GM12872 (cell line): Measurements from ENCODE around the gene FATE1.

Experiments used
- TF ChIP-seq, protein P1 (sequence below): IDR thresholded peaks from 3 replicates; pipeline ENCODE4 v1.5.1; 2011; ENCODE audit warnings: low read depth, mild to moderate bottlenecking, low read length, moderate library complexity; ENCODE audit not compliant: insufficient read depth

The FATE1 gene

GRCh38 chrX:151723156-151723760 is 7.4 kb downstream of the FATE1 start:
- TF ChIP-seq, protein P1, sequence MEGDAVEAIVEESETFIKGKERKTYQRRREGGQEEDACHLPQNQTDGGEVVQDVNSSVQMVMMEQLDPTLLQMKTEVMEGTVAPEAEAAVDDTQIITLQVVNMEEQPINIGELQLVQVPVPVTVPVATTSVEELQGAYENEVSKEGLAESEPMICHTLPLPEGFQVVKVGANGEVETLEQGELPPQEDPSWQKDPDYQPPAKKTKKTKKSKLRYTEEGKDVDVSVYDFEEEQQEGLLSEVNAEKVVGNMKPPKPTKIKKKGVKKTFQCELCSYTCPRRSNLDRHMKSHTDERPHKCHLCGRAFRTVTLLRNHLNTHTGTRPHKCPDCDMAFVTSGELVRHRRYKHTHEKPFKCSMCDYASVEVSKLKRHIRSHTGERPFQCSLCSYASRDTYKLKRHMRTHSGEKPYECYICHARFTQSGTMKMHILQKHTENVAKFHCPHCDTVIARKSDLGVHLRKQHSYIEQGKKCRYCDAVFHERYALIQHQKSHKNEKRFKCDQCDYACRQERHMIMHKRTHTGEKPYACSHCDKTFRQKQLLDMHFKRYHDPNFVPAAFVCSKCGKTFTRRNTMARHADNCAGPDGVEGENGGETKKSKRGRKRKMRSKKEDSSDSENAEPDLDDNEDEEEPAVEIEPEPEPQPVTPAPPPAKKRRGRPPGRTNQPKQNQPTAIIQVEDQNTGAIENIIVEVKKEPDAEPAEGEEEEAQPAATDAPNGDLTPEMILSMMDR = no peak

GRCh38 chrX:151724563-151725337 is 8.9 kb downstream of the FATE1 start:
- TF ChIP-seq, protein P1 = no peak

GRCh38 chrX:151725338-151725614 is 9.4 kb downstream of the FATE1 start:
- TF ChIP-seq, protein P1 = no peak

GRCh38 chrX:151726751-151727150 is 10.9 kb downstream of the FATE1 start:
- TF ChIP-seq, protein P1 = no peak

- TF ChIP-seq, protein P1 = no peak
These were observed 11.5 kb downstream of the FATE1 start for GRCh38 chrX:151727346-151727745.

DNA sequence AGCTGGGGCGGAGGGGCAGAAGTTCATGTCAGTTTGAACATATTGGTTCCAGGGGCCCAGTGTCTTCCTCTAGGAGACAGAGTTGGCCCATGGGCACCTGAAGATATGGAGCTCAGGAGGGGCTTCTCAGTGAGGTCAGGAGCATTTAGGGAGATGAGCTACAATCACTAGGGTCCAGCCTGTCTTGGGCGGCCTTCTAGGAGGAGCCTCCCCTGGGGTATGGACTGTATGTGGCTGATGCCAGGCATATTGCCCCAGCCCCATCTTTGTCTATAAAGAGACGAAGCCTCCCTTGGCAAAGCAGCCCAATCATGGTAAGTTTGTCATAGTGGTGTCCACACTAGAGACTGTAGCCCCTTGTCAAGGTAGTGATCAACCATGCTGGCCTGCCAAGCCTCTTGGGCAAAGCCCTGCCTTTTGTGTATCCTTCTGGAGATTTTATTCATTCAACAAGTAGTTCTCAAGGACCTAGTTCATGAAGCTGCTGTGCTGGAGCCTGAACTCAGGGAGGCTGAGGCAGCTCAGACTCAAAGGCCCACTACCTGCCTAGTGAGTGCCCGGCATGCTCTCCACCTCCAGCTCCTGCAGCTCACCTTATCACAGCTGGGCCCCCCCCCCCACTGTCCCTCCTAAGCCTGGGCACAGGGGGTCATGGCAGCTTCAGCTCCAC is 13.4 kb downstream of the FATE1 start:
- TF ChIP-seq, protein P1 = no peak

GRCh38 chrX:151734446-151734845 is 18.6 kb downstream of the FATE1 start, which contains the start of gene CNGA2:
TSS of gene CNGA2 (plus strand) at chrX:151734746. CDS start at chrX:151738484, 3,738 bp downstream.
- TF ChIP-seq, protein P1 = no peak
